Retina (tissue), 1 donor: ENCODE results near the gene ELOA.
"Not testable (repeated sequence)": the region's sequence is repeated elsewhere in the genome, so short reads cannot be mapped to it uniquely, and the experiment has no call there.

ENCODE experiments used
- DNase-seq: peaks from one replicate; pipeline ENCODE4 v3.0.0-alpha.2; 2016

The ELOA gene

GRCh38 chr1:23743287-23744152 is at the start of gene ELOA:
ELOA (plus strand) TSS chr1:23743471; CDS start chr1:23743504, 33 bp downstream.
- peak; percentile 89 for DNase-seq

- DNase-seq = no peak
Observed at GRCh38 chr1:23693599-23693998, 49.7 kb upstream of the ELOA start.

- no peak for DNase-seq
Observed at GRCh38 chr1:23694371-23694770, 48.9 kb upstream of the ELOA start.

- DNase-seq = no peak
Observed at GRCh38 chr1:23695667-23696066, 47.6 kb upstream of the ELOA start.

GRCh38 chr1:23696335-23696989 is 46.8 kb upstream of the ELOA start:
- no peak for DNase-seq

GRCh38 chr1:23698466-23698865 is 44.8 kb upstream of the ELOA start:
- no peak for DNase-seq

- DNase-seq = no peak
Observed at GRCh38 chr1:23699280-23700179, 43.7 kb upstream of the ELOA start.

GRCh38 chr1:23701310-23701709 is 42.0 kb upstream of the ELOA start:
- DNase-seq = no peak

GRCh38 chr1:23701996-23702395 is 41.3 kb upstream of the ELOA start:
- DNase-seq = no peak

- DNase-seq = no peak
Observed at GRCh38 chr1:23704834-23705495, 38.3 kb upstream of the ELOA start.

- no peak for DNase-seq
Observed at GRCh38 chr1:23709229-23709628, 34.0 kb upstream of the ELOA start.

- peak; percentile 12 for DNase-seq
Observed at GRCh38 chr1:23718482-23718881, 24.8 kb upstream of the ELOA start.

- no peak for DNase-seq
Observed at GRCh38 chr1:23719162-23719820, 24.0 kb upstream of the ELOA start.

- DNase-seq = no peak
Observed at GRCh38 chr1:23720256-23720995, 22.8 kb upstream of the ELOA start.

GRCh38 chr1:23722652-23723051 is 20.6 kb upstream of the ELOA start:
- DNase-seq = peak; percentile 17

GRCh38 chr1:23726686-23727085 is 16.6 kb upstream of the ELOA start:
- DNase-seq = no peak

- DNase-seq = no peak
Observed at GRCh38 chr1:23727362-23727811, 15.9 kb upstream of the ELOA start.

GRCh38 chr1:23732363-23733224 is 10.7 kb upstream of the ELOA start:
- DNase-seq = no peak

- DNase-seq = not testable (repeated sequence)
Observed at GRCh38 chr1:23733281-23733680, 10.0 kb upstream of the ELOA start.

- DNase-seq = no peak
Observed at GRCh38 chr1:23736437-23737134, 6.7 kb upstream of the ELOA start.
